A549 (cell line): Measurements from ENCODE around the gene CYP27B1. TPM values are rescaled to one million over a fixed set of nuclear protein-coding genes. Genes with fewer than 3 reads are reported as not detected.

Source experiments
- ATAC-seq, 2 experiments: fragments of 200-7000 bp in 1 of 2; fragments of >200 bp in 1 of 2; cut with Nextera tagmentation in 1 of 2; cut with Tn5 transposase in 1 of 2; 3 replicates each; pipeline versions ENCODE4 v1.8.0 to v1.9.1; 2018 to 2020; ENCODE audit warnings: mild to moderate bottlenecking in 1 of 2, moderate library complexity in 1 of 2
- CTCF ChIA-PET: fragments of 300-600 bp; sonication (Branson Sonifier 250); formaldehyde crosslinking; extraction: SDS; loops from one replicate; lab custom pipeline; 2021; ENCODE audit warnings: antibody characterized with exemption, inconsistent platforms; lab: Yijun Ruan, JAX
- POLR2A ChIA-PET: fragments of 350-600 bp; formaldehyde crosslinking; extraction: SDS; loops from one replicate; lab custom pipeline; 2021; ENCODE audit warnings: antibody characterized with exemption, inconsistent platforms; lab: Yijun Ruan, JAX
- DNase-seq, 2 experiments: peaks; one replicate each; pipeline versions ENCODE4 v3.0.0 to v3.0.0-alpha.2; 2011 to 2016; ENCODE audit warnings: low read depth in 1 of 2, low spot score in 1 of 2
- FAIRE-seq: peaks from 2 replicates; lab custom pipeline; 2011; peaks lifted over from hg19 to GRCh38; lab: Jason Lieb, UNC
- H3K27ac ChIP-seq, 2 experiments: fragments of >200 bp; sonication (Bioruptor Twin); formaldehyde crosslinking; 3 replicates each; pipeline ENCODE4 v1.5.1; 2016 to 2017
- H3K4me1 ChIP-seq: fragments of >200 bp; sonication (Bioruptor Twin); formaldehyde crosslinking; 3 replicates; pipeline ENCODE4 v1.6.1; 2016
- H3K4me2 ChIP-seq: fragments of >200 bp; sonication (Bioruptor Twin); formaldehyde crosslinking; 3 replicates; pipeline ENCODE4 v1.6.1; 2016
- H3K4me3 ChIP-seq: fragments of >200 bp; sonication (Bioruptor Twin); formaldehyde crosslinking; 3 replicates; pipeline ENCODE4 v1.5.1; 2016
- H3K9me3 ChIP-seq: fragments of >200 bp; sonication (Bioruptor Twin); formaldehyde crosslinking; 3 replicates; pipeline ENCODE4 v1.6.1; 2016
- BHLHE40 ChIP-seq: IDR thresholded peaks from 2 replicates; pipeline ENCODE4 v1.6.1; 2012; ENCODE audit warnings: low read depth, low read length, inconsistent platforms
- CBX8 ChIP-seq: fragments of 200-600 bp; sonication (generic); IDR thresholded peaks from 2 replicates; pipeline ENCODE4 v1.6.1; 2016
- CEBPB ChIP-seq, 2 experiments: fragments of >200 bp in 1 of 2; sonication (Bioruptor Twin) in 1 of 2; formaldehyde crosslinking in 1 of 2; IDR thresholded peaks; 2 replicates each; pipeline ENCODE4 v1.6.1; 2012 to 2016
- EHF ChIP-seq: fragments of 250-450 bp; sonication (Bioruptor Pico); IDR thresholded peaks from 2 replicates; pipeline ENCODE4 v1.5.0; 2020; ENCODE audit warnings: mild to moderate bottlenecking
- ESRRA ChIP-seq: fragments of 150-350 bp; IDR thresholded peaks from 2 replicates; pipeline ENCODE4 v1.6.1; 2014; ENCODE audit warnings: mild to moderate bottlenecking, low read length, borderline replicate concordance
- FOSB ChIP-seq: fragments of 250-450 bp; sonication (Bioruptor Pico); IDR thresholded peaks from 2 replicates; pipeline ENCODE4 v1.5.0; 2020; ENCODE audit warnings: mild to moderate bottlenecking, moderate library complexity
- FOSL2 ChIP-seq, 2 experiments: fragments of 450-650 bp in 1 of 2; fragments of >200 bp in 1 of 2; sonication (Bioruptor Twin) in 1 of 2; formaldehyde crosslinking; IDR thresholded peaks; 2 replicates each; pipeline versions ENCODE4 v1.5.0 to v1.6.1; 2016 to 2020; ENCODE audit warnings: mild to moderate bottlenecking in 1 of 2, moderate library complexity in 1 of 2
- FOXS1 ChIP-seq: fragments of 250-450 bp; sonication (Bioruptor Pico); IDR thresholded peaks from 2 replicates; pipeline ENCODE4 v1.5.0; 2020; ENCODE audit warnings: mild to moderate bottlenecking, moderate library complexity
- JUN ChIP-seq, 2 experiments: fragments of >200 bp; sonication (Bioruptor Twin); formaldehyde crosslinking; IDR thresholded peaks; 2 replicates in 1 of 2; 3 replicates in 1 of 2; pipeline ENCODE4 v1.6.1; 2016 to 2017
- KDM1A ChIP-seq: fragments of 200-600 bp; sonication (generic); IDR thresholded peaks from 2 replicates; pipeline ENCODE4 v1.6.1; 2016; ENCODE audit warnings: low read depth, mild to moderate bottlenecking
- RCOR1 ChIP-seq: fragments of 150-350 bp; IDR thresholded peaks from 2 replicates; pipeline ENCODE4 v1.6.1; 2014; ENCODE audit warnings: antibody characterized with exemption, low read length, low read depth
- TFCP2L1 ChIP-seq: fragments of 250-450 bp; sonication (Bioruptor Pico); IDR thresholded peaks from 2 replicates; pipeline ENCODE4 v1.5.0; 2021; ENCODE audit warnings: mild to moderate bottlenecking
- TP53 ChIP-seq: fragments of 250-450 bp; sonication (Bioruptor Pico); IDR thresholded peaks from 2 replicates; pipeline ENCODE4 v1.5.0; 2021; ENCODE audit warnings: mild to moderate bottlenecking, moderate library complexity
- ZC3H11A ChIP-seq: fragments of 450-650 bp; IDR thresholded peaks from 2 replicates; pipeline ENCODE4 v1.6.1; 2014; ENCODE audit warnings: antibody characterized with exemption, mild to moderate bottlenecking
- WGBS: methylation state at CpG from one replicate; pipeline ENCODE4 v1.1.6; 2017; ENCODE audit errors: missing lambda C conversion rate; 5-methylcytosine and 5-hydroxymethylcytosine counted together
- polyA plus RNA-seq, 4 experiments: library from polyadenylated mRNA; depleted of rRNA in 3 of 4; stranded (reverse); fragments of >200 nt; fragmentation: RNase III in 1 of 4; extraction: RNeasy Plus Mini Kit Qiagen cat#74134 plus additional on column Dnase treatment in 1 of 4; gene quantifications; 2 replicates in 3 of 4; 3 replicates in 1 of 4; pipeline ENCODE4 v1.2.3, GENCODE V29; 2011 to 2017
- TF ChIP-seq, protein P1 (sequence below): IDR thresholded peaks from 2 replicates; pipeline ENCODE4 v1.6.1; 2012
- TF ChIP-seq, protein P2 (sequence below): fragments of 150-350 bp; IDR thresholded peaks from 2 replicates; pipeline ENCODE4 v1.6.1; 2014; ENCODE audit warnings: low read depth, mild to moderate bottlenecking, low read length
- TF ChIP-seq, protein P3 (sequence below): fragments of 250-450 bp; sonication (Bioruptor Pico); IDR thresholded peaks from 2 replicates; pipeline ENCODE4 v1.5.0; 2021; ENCODE audit warnings: mild to moderate bottlenecking, moderate library complexity, borderline replicate concordance
- TF ChIP-seq, protein P4 (sequence below): fragments of >200 bp; sonication (Bioruptor Twin); formaldehyde crosslinking; IDR thresholded peaks from 3 replicates; pipeline ENCODE4 v1.5.1; 2016

Gene CYP27B1
- polyA plus RNA-seq, 2 of the 4 experiments (the other 2 are of a cell fraction) = 1.9 to 2.3 TPM

DNA sequence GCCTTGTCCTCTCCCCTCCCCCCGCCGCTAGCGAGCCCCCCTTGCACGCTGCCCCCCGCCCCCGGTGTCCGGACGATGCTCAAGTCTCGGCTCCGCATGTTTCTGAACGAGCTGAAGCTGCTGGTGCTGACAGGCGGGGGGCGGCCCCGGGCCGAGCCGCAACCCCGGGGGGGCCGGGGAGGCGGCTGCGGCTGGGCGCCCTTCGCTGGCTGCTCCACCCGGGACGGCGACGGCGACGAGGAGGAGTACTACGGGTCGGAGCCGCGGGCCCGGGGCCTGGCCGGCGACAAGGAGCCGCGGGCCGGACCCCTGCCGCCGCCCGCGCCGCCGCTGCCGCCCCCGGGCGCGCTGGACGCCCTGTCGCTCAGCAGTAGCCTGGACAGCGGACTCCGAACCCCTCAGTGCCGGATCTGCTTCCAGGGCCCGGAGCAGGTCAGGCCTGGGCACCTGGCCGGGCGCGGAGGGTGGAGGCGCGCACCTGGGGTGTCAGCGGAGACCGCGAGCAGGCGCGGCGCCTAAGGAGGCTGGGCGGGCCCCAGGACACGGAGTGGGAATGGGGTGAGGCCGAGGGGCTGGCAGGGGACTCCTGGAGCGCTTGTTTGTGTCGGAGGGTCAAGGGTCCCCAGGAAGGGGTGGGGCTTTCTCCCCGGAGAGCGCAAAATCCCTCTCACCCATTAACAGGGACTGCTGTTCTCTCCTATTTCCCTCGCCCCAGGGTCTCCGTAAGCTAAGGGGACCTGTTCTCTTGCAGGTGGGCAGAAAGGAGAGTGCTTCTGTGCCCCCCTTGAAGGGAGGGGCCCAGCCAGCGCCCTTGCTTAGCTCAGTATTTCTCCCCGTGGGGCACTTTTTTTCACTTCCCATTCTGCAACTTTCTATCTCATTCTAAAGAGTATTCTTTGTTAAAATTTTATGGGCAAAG is 11.2 kb downstream of the CYP27B1 start:
- H3K4me2 ChIP-seq = peak overlapping the region; percentile 99
- H3K4me1 ChIP-seq = peaks cover 32% of the 10 kb centered on the region
- WGBS = 4% methylated on average over 23 of the region's 76 CpGs
- CTCF ChIA-PET = interaction anchor here (0.8 to 4.1 kb wide), 26 partner anchors 9 to 172 kb away, joined by 3 to 117 read pairs (median 6); partner anchors contain the start of genes CYP27B1, PIP4K2C, TSFM and TSPAN31
- POLR2A ChIA-PET = interaction anchor here (0.9 kb wide), 1 partner anchor 140 kb away, joined by 3 read pairs; no protein-coding TSS in a partner anchor
- FAIRE-seq (no peak), DNase-seq (no peak)
- H3K27ac ChIP-seq = peak overlapping the region; percentile 71 to 94
- TF ChIP-seq, protein P1, sequence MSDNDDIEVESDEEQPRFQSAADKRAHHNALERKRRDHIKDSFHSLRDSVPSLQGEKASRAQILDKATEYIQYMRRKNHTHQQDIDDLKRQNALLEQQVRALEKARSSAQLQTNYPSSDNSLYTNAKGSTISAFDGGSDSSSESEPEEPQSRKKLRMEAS = 0 out of 2 replicates have a peak, but pooled peaks have one; percentile 30
- TF ChIP-seq RCOR1 = no peak
- no peak for TF ChIP-seq FOSL2 (IDR thresholded peaks at IDR 0.05)
- TF ChIP-seq FOSL2 (CRISPR knock-in tag; IDR thresholded peaks at IDR 0.05) = no peak
- TF ChIP-seq, protein P2, sequence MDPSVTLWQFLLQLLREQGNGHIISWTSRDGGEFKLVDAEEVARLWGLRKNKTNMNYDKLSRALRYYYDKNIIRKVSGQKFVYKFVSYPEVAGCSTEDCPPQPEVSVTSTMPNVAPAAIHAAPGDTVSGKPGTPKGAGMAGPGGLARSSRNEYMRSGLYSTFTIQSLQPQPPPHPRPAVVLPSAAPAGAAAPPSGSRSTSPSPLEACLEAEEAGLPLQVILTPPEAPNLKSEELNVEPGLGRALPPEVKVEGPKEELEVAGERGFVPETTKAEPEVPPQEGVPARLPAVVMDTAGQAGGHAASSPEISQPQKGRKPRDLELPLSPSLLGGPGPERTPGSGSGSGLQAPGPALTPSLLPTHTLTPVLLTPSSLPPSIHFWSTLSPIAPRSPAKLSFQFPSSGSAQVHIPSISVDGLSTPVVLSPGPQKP = no peak
- TF ChIP-seq, all 56 proteins: peak for 1
- H3K9me3 ChIP-seq = no peaks in the 10 kb centered on the region
- peak in 1 of 2 experiments; percentile 0; a peak in 2 of 6 replicates for ATAC-seq
- H3K4me3 ChIP-seq = peak overlapping the region; percentile 77

DNA sequence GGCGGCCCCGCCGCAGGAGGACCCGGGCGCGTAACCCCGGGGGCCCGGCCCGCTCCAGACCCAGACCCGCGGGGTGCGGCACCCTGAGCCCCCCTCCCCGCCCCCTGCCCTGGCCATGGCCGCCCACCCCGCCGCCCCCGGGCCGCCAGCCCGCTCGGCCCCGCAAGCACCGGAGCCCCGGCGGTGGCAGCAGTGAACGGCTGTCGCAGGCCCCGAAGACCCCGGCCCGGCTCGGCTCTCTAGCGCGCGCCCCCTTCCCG is 11.8 kb downstream of the CYP27B1 start:
- H3K27ac ChIP-seq = peak overlapping the region; percentile 71 to 94
- no peak for TF ChIP-seq BHLHE40
- no peak for TF ChIP-seq ESRRA
- no peak for TF ChIP-seq CEBPB (IDR thresholded peaks at IDR 0.05)
- no peak for TF ChIP-seq FOXS1 (CRISPR knock-in tag)
- TF ChIP-seq, all 56 proteins: peak for 0
- ChIA-PET CTCF (interaction anchor here (1.2 to 4.1 kb wide), 4 partner anchors 8 to 162 kb away, joined by 3 to 117 read pairs (median 15); partner anchors contain the start of gene CYP27B1), POLR2A (no interaction called here)
- ATAC-seq (no peak), FAIRE-seq (no peak), DNase-seq (no peak)
- 4% methylated on average over 5 of the region's 34 CpGs for WGBS
- H3K4me1 ChIP-seq = peaks cover 34% of the 10 kb centered on the region
- H3K4me3 ChIP-seq = peak overlapping the region; percentile 77
- no peaks in the 10 kb centered on the region for H3K9me3 ChIP-seq
- peak overlapping the region; percentile 99 for H3K4me2 ChIP-seq

DNA sequence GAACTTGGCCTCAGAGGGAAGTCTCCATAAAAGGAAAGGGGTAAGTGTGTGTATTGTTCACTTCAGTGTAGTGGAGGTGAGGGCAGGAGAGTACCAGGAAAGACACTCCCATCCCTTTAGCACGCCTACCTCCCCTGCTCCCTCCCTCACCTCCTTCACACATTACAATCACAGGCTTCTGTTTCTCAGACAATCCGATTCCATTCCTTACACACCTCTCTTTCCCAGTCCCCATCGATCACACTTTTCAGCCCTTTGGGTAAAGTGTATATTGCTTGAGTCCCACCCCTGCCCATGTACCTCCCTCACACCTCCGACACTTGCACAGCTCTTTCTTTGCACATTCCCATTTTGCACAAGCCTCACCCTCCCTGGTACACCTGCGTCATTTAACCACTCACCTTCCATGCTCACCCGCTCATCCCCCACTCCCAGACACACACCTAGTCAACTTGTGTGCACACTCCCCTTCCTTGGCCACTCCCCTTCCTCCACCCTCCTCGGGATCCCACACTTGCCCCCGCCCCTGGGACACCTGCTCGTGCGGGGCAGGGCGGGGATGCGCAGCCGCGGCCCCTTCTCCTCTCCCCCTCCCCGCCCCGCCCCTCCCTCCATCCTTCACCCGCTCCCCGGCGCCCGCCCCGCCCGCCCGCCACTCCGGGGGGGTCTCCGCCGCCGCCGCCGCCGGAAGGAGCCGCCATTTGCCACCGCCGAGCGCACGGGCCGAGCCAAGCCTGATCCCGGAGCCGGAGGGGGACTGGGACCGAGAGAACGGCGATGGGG is 12.3 kb downstream of the CYP27B1 start, which contains the start of gene MARCHF9:
Gene MARCHF9 (plus strand): TSS at position 693 of the 783 bp plus-strand sequence. CDS start 426 bp downstream, outside the sequence.
- H3K9me3 ChIP-seq = no peaks in the 10 kb centered on the region
- peak in 1 of 2 experiments; percentile 59 for DNase-seq
- ChIA-PET POLR2A (no interaction called here), CTCF (interaction anchor here (1.2 to 4.1 kb wide), 3 partner anchors 13 to 162 kb away, joined by 3 to 117 read pairs (median 22); partner anchors contain the start of gene CYP27B1)
- H3K4me2 ChIP-seq = peak within 1 kb of the TSS; percentile 99
- peak within 1 kb of the TSS; percentile 71 to 94 for H3K27ac ChIP-seq
- TF ChIP-seq JUN (IDR thresholded peaks at IDR 0.05) (0 out of 5 replicates have a peak, but pooled peaks of 1 of the 2 experiments have one; percentile 25), KDM1A (no peak)
- no peak for FAIRE-seq
- peaks cover 34% of the 10 kb centered on the region for H3K4me1 ChIP-seq
- H3K4me3 ChIP-seq = peak within 1 kb of the TSS; percentile 77
- peak; percentile 21 to 32; a peak in 3 of 6 replicates for ATAC-seq
- 7% methylated on average over 7 of the region's 41 CpGs for WGBS

DNA sequence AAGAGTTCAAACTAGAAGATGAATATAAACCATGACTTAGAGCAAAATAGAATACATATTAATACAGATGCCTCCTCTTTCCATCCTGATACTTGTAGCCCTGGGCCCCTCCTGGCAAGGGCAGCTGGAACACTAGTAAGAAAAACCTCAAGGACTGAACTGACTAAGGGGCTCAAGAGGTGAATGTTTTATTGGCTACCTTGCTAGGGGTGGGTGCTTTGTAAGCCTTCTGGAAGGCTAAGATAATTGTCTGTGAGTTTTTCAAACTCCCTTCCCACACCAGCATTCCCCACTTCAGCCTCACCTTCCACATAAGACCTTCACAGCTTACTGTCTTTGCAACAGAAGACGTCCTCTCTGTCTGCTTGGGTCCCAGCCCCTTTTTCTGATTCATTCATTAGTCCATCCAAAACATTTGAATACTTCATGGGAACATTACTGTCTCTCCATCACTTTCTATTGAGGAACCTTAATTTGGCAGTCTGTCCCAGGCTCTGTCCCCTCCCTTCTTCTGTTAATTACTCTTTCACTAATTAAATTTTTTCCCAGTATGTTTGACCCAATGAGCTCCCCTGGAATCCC is 13.0 kb downstream of the CYP27B1 start:
- Histone ChIP-seq H3K4me3 (no peak overlapping the region), H3K27ac (peak overlapping the region in 1 of 2 experiments; percentile 94; a peak in 4 of 6 replicates), H3K4me1 (peaks cover 34% of the 10 kb centered on the region), H3K4me2 (peak overlapping the region; percentile 99), H3K9me3 (no peaks in the 10 kb centered on the region)
- no peak for DNase-seq
- FAIRE-seq = no peak
- POLR2A ChIA-PET = no interaction called here
- CTCF ChIA-PET = interaction anchor here (4.1 kb wide), 1 partner anchor 14 kb away, joined by 117 read pairs; the partner anchor contains the start of gene CYP27B1
- TF ChIP-seq TFCP2L1 (CRISPR knock-in tag) = no peak
- TF ChIP-seq ZC3H11A = no peak
- no peak for TF ChIP-seq EHF (CRISPR knock-in tag)
- TF ChIP-seq, protein P3, sequence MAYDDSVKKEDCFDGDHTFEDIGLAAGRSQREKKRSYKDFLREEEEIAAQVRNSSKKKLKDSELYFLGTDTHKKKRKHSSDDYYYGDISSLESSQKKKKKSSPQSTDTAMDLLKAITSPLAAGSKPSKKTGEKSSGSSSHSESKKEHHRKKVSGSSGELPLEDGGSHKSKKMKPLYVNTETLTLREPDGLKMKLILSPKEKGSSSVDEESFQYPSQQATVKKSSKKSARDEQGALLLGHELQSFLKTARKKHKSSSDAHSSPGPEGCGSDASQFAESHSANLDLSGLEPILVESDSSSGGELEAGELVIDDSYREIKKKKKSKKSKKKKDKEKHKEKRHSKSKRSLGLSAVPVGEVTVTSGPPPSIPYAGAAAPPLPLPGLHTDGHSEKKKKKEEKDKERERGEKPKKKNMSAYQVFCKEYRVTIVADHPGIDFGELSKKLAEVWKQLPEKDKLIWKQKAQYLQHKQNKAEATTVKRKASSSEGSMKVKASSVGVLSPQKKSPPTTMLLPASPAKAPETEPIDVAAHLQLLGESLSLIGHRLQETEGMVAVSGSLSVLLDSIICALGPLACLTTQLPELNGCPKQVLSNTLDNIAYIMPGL = no peak
- no peak for TF ChIP-seq FOXS1 (CRISPR knock-in tag)
- TF ChIP-seq FOSB (CRISPR knock-in tag) = no peak
- no peak for TF ChIP-seq TP53 (CRISPR knock-in tag)
- no peak for TF ChIP-seq FOSL2 (IDR thresholded peaks at IDR 0.05)
- TF ChIP-seq FOSL2 (CRISPR knock-in tag; IDR thresholded peaks at IDR 0.05) = no peak
- TF ChIP-seq, protein P4, sequence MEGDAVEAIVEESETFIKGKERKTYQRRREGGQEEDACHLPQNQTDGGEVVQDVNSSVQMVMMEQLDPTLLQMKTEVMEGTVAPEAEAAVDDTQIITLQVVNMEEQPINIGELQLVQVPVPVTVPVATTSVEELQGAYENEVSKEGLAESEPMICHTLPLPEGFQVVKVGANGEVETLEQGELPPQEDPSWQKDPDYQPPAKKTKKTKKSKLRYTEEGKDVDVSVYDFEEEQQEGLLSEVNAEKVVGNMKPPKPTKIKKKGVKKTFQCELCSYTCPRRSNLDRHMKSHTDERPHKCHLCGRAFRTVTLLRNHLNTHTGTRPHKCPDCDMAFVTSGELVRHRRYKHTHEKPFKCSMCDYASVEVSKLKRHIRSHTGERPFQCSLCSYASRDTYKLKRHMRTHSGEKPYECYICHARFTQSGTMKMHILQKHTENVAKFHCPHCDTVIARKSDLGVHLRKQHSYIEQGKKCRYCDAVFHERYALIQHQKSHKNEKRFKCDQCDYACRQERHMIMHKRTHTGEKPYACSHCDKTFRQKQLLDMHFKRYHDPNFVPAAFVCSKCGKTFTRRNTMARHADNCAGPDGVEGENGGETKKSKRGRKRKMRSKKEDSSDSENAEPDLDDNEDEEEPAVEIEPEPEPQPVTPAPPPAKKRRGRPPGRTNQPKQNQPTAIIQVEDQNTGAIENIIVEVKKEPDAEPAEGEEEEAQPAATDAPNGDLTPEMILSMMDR = no peak
- TF ChIP-seq KDM1A = no peak
- no peak for TF ChIP-seq RCOR1
- TF ChIP-seq CBX8 = no peak
- WGBS = 18% methylated on average over 1 of the region's 1 CpG
- ATAC-seq = no peak
